AG10803 (cell line): Measurements from ENCODE around the gene MAPT.

Source experiments
- DNase-seq: peaks from one replicate; pipeline ENCODE4 v3.0.0; 2010; ENCODE audit warnings: low read depth
- H3K4me3 ChIP-seq: 2 replicates; pipeline ENCODE4 v1.5.1; 2011; ENCODE audit warnings: mild to moderate bottlenecking, low read length, control low read depth
- TF ChIP-seq, protein P1 (sequence below): conservative IDR thresholded peaks from 2 replicates; pipeline ENCODE4 v1.5.1; 2011; ENCODE audit warnings: mild to moderate bottlenecking, low read length, control low read depth, inconsistent platforms

The MAPT gene

DNA sequence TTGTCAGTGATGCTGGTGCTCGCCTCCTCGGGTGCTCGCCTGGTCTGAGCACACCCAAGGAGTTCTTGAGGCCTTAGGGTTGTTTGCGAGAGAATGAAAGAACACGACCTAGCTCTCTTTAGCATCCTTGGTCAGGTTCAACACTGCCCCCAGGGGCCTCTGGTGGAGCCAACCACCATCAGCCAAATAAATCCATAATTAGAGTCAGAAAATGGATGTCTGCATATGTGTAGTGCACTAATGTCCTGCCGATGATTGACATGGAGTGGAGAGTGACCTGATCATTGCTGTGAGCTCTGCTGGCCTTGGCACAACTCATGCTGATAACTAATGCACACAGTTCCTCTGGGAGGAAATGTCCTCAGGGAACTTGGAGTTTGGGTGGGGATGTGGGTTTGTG, 96.5 kb downstream of the MAPT start:
- H3K4me3 ChIP-seq = no peak overlapping the region

DNA sequence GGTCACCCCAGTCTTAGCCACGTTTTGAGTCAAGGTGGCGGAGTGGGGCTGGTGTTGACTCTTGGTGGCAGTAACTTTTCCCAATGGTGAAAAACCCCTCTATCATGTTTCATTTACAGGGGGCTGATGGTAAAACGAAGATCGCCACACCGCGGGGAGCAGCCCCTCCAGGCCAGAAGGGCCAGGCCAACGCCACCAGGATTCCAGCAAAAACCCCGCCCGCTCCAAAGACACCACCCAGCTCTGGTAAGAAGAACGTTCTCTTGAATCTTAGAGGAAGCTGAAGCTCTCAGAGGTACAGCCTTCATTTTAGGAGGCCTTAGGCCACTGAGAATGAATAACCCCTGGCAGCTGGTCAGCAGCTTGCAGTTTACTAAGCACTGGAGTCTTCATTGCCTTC, 97.0 kb downstream of the MAPT start:
- no peak for DNase-seq
- no peak overlapping the region for H3K4me3 ChIP-seq
- TF ChIP-seq, protein P1, sequence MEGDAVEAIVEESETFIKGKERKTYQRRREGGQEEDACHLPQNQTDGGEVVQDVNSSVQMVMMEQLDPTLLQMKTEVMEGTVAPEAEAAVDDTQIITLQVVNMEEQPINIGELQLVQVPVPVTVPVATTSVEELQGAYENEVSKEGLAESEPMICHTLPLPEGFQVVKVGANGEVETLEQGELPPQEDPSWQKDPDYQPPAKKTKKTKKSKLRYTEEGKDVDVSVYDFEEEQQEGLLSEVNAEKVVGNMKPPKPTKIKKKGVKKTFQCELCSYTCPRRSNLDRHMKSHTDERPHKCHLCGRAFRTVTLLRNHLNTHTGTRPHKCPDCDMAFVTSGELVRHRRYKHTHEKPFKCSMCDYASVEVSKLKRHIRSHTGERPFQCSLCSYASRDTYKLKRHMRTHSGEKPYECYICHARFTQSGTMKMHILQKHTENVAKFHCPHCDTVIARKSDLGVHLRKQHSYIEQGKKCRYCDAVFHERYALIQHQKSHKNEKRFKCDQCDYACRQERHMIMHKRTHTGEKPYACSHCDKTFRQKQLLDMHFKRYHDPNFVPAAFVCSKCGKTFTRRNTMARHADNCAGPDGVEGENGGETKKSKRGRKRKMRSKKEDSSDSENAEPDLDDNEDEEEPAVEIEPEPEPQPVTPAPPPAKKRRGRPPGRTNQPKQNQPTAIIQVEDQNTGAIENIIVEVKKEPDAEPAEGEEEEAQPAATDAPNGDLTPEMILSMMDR = no peak

More for the DNA sequence above, 96.5 kb downstream of the MAPT start:
- TF ChIP-seq, protein P1 = no peak
- DNase-seq = no peak

- no peak overlapping the region for H3K4me3 ChIP-seq
- no peak for DNase-seq
- TF ChIP-seq, protein P1 = no peak
Observed at GRCh38 chr17:45992175-45992574, 97.8 kb downstream of the MAPT start.

- TF ChIP-seq, protein P1 = no peak
- no peak overlapping the region for H3K4me3 ChIP-seq
- no peak for DNase-seq
Observed at GRCh38 chr17:45992904-45993303, 98.5 kb downstream of the MAPT start.

- TF ChIP-seq, protein P1 = no peak
- H3K4me3 ChIP-seq = no peak overlapping the region
- no peak for DNase-seq
Observed at GRCh38 chr17:45993962-45994627, 99.7 kb downstream of the MAPT start.

GRCh38 chr17:45994987-45995386, 100.6 kb downstream of the MAPT start:
- DNase-seq = no peak
- H3K4me3 ChIP-seq = no peak overlapping the region
- TF ChIP-seq, protein P1 = no peak

DNA sequence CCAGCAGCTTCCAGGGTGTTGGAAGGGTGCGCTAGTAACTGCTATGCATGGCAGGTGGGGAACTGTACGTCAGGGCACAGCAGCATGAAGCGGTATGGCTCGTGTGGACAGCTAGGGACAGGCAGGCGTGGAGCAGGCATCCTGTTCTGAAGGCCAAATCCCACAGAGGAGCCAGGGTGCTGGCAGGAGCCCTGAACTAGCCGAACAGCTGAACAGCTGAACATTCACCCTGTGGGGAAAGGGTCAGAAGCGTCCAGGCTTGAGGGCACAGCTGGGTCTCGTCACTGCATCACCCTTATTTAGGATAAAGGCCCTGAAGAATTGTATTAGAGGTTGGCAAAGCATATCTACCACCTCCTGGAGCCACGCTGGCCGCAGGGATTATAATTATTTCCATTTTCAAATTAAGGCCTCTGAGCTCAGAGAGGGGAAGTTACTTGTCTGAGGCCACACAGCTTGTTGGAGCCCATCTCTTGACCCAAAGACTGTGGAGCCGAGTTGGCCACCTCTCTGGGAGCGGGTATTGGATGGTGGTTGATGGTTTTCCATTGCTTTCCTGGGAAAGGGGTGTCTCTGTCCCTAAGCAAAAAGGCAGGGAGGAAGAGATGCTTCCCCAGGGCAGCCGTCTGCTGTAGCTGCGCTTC, 101.4 kb downstream of the MAPT start:
- TF ChIP-seq, protein P1 = no peak
- no peak overlapping the region for H3K4me3 ChIP-seq
- DNase-seq = no peak
